SK-MEL-5 (cell line): ENCODE measurements around the gene FZR1. TPM values are rescaled to one million over a fixed set of nuclear protein-coding genes. Genes with fewer than 3 reads are reported as not detected.

Experiments
- DNase-seq: peaks from one replicate; pipeline ENCODE4 v3.0.0-alpha.2; 2016; ENCODE audit warnings: low read depth, low spot score
- in situ Hi-C: cut with HindIII; loops from 2 replicates; pipeline ENCODE4 v1.10.0; 2016; ENCODE audit warnings: low sequenced_read_pairs, high pct_unique_total_duplicates, low pct_unique_long_range_greater_than_20kb
- total RNA-seq: library from RNA; depleted of rRNA; stranded (reverse); fragments of >200 nt; shearing (Covaris generic); gene quantifications from 2 replicates; pipeline ENCODE4 v1.2.3, GENCODE V29; 2014

Gene FZR1
- total RNA-seq, 1 experiment from 2014 or later = 22.6 TPM

DNA sequence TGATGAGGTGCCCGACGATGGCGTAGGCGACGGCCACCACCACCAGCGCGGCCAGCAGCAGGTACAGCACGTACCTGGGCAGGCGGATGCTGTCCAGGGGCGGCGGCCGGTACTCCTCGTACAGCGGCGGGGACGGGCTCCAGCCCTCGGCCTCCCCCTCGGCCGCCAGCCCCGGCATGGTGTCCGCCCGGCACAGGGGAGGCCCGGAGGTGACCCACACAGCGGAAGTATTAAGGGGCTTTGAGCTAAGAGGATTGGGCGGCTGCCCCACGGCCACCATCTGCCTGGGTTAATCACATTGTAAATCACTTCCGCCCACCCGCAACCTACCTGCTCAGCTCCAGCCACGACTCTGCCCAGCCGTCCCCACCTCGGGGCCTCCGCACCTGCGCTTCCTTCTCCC lies 22.9 kb upstream of the FZR1 start, which contains the start of gene SMIM44:
SMIM44 (minus strand) TSS at position 216 of the 403 bp plus-strand sequence; CDS start at position 178, 38 bp downstream.
- DNase-seq = no peak
- in situ Hi-C loops = no loop called here

DNA sequence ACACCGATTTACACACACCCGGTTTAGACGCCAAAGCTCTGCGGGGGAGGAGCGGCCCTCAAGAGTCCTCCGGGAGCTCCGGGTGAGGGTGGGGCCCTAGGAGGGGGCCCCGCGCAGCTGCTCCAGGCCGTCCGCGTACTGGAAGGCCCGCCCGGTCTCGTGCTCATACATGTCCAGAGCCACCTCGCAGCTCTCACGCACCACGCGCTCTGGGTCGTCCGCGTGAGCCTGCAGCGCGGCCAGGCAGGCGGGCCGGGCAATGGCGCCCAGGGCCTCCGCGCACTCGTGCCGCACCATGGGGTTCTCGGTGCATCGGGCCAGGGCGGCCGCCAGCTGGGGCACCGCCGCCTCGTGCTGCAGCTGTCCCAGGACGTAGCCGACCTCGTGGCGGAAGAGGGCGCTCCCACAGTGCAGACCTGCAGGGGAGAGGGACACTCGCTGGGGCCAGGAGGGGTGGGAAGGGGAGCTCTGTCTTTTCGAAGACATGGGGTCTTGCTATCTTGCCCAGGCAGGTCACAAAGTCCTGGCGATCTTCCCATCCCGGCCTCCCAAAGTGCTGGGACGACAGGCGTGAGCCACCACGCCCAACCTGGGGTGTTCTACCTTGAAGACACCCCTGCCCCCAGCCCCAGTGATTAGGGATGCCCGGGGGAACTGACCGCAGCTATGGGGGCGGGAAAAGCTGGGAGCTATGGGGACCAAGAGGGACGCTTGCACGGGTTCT lies 14.6 kb upstream of the FZR1 start:
- in situ Hi-C loops = no loop called here

GRCh38 chr19:3492131-3492839 lies 13.8 kb upstream of the FZR1 start:
- in situ Hi-C loops = no loop called here
- DNase-seq = no peak

More for the DNA sequence above, 14.6 kb upstream of the FZR1 start:
- DNase-seq = no peak

- no peak for DNase-seq
- in situ Hi-C loops = no loop called here
Observed at GRCh38 chr19:3492919-3493318, 13.2 kb upstream of the FZR1 start.

GRCh38 chr19:3493651-3494050 lies 12.5 kb upstream of the FZR1 start:
- no peak for DNase-seq
- in situ Hi-C loops = no loop called here

DNA sequence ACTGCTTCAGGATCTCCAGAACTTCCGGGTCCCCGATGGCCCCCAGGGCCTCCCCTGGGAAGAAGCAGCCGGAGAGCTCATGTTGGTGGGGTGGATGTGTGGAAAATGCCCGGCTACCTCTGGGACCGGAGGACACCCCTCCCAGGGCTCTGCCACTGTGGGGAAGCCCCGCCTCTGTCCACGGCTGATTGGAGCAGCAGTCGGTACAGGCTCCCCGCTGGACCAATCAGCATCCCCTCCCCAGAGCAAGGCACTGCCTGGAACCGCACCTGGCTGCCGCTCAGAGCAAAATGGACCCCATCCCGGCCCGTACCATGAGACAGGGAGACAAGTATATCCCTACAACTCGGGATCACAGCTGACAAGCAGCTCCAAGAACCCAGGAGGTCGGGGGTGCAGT lies 12.1 kb upstream of the FZR1 start:
- in situ Hi-C loops = no loop called here
- DNase-seq = no peak

DNA sequence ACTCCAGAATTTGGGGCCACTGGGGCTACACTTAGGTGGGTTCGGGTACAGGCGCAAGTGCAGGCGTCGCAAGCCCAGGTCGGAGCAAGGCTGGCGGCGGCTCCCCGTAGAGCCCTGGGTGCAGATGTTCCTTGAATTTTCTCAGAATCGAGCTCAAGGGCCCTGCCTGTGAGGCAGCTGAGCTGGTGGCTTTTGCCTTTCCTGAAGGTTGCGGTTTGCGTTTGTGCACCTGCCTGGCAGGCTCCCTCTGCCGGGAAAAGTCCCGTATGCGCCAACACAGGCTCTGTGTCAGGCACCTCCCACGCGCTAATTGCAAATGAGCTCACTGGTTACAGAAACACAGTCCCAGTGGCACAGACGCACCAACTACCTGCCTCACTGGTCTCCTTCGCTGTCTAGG lies 11.6 kb upstream of the FZR1 start:
- in situ Hi-C loops = no loop called here
- no peak for DNase-seq

DNA sequence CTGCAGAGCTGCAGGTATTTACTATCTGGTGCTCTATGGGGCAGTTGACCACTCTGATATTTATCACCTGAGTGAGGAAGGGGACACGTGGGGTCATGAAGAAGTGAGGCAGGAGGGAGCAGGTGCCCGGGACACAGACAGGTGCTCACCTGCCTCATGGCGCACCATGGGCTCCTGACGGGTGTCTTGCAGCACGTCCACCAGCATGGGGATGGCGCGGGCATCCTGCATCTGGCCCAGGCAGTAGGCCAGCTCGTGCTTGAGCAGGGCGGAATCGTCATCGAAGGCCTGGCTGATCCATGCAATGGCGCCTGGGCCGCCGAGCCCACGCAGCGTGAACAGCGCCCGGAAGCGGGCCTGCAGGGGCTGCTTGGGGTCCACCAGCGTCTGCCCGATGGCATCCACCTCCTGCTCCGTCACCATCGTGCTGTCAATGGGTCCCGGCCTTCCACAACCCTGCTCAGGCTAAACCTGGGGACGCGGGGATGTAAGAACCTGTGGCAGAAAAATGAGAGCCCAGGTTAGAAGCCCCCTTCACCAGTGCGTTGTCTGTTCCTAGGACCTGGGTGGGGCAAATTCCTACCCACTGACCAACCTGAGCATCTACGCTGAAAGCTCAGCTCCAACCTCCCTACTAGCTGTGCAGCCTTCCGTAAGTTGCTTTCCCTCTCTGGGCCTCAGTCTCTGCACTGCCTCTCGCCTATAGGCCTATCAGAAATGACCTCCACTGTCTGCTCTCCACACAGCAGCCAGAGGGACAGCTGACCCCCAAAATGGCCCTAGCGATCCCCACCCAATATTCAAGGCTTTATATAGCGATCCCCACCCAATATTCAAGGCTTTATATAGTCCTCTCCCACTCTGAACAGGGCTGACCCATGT lies 9.5 kb upstream of the FZR1 start:
- no peak for DNase-seq
- in situ Hi-C loops = no loop called here

GRCh38 chr19:3497757-3498520 lies 8.2 kb upstream of the FZR1 start:
- in situ Hi-C loops = no loop called here

DNA sequence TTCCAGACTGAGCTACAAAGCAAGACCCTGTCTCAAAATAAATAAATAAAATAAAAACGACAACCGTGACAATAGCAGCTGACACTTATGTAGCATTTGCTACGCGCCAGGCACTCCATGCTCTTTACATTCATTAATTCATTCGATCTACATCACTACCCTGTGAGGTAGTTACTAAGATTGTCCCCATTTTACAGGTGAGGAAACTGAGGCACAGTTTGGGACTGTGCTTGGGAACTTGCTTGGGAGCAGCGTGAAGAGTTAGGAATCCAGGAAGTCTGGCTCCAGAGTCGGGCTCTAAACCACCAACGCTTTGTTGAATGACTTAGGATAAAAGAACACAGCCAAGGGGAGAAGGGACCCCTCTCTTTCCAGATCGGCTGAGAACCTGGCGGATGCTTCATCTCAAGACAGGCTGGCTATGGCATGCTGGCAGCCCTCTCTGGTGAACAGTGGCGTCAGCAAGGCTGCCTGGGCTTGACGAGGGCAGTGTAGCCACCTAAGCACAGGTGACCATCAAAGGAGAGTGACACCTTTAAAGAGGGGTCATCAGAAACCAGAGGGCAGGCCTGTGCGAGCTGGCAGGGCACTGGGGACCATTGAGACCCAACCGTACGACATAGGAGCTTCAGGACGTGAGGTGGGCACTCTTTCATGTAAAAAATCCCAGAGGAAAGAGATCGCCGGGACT lies 6.2 kb upstream of the FZR1 start:
- no peak for DNase-seq
- in situ Hi-C loops = no loop called here

More at GRCh38 chr19:3497757-3498520, 8.2 kb upstream of the FZR1 start:
- no peak for DNase-seq

- peak; percentile 96 for DNase-seq
- in situ Hi-C loops = no loop called here
Observed at GRCh38 chr19:3500429-3501101, 5.5 kb upstream of the FZR1 start, which contains the start of gene DOHH. TSS of gene DOHH (minus strand) at chr19:3500674. CDS start at chr19:3496814, 3,860 bp downstream.

DNA sequence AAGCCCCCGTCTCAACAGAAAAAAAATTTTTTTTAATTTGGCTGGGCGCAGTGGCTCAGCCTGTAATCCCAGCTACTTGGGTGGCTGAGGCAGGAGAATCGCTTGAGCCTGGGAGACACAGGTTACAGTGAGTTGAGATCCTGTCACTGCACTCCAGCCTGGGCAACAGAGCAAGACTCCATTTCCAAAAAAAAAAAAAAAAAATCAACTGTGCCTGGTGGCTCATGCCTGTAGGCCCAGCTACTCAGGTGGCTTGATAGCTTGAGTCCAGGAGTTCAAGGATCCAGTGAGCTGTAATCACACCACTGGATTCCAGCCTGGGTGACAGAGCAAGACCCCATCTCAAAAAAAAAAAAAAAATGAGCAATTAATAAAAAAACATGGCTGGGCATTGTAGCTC lies 4.3 kb upstream of the FZR1 start:
- in situ Hi-C loops = no loop called here
- DNase-seq = no peak

DNA sequence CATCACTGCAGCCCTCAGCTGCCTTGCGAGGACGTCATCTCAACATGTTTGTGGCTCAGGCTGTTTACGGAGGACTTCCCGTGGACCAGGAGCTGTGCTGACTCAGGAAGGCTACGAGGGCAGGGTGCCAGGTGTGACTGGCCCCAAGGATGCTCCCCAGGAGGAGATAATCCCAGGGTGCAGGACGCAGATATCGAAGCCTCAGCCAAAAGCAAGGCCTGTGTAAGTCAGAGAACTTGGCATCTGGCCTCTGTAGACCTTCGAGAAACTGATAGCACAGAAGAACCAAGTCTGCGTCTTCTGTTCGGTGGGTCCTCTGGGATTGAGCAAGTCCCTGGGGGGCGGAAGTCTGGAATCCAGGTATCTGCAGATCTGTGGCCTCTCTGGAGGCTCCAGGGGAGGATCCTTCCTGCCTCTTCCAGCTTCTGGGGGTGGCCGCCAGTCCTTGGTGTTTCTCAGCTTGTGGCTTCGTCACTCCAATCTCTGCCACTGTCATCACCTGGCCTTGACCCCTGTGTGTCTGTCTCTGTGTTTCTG lies 3.0 kb upstream of the FZR1 start:
- no peak for DNase-seq
- in situ Hi-C loops = no loop called here

- DNase-seq = no peak
- in situ Hi-C loops = no loop called here
Observed at GRCh38 chr19:3504735-3505134, 1.4 kb upstream of the FZR1 start.

DNA sequence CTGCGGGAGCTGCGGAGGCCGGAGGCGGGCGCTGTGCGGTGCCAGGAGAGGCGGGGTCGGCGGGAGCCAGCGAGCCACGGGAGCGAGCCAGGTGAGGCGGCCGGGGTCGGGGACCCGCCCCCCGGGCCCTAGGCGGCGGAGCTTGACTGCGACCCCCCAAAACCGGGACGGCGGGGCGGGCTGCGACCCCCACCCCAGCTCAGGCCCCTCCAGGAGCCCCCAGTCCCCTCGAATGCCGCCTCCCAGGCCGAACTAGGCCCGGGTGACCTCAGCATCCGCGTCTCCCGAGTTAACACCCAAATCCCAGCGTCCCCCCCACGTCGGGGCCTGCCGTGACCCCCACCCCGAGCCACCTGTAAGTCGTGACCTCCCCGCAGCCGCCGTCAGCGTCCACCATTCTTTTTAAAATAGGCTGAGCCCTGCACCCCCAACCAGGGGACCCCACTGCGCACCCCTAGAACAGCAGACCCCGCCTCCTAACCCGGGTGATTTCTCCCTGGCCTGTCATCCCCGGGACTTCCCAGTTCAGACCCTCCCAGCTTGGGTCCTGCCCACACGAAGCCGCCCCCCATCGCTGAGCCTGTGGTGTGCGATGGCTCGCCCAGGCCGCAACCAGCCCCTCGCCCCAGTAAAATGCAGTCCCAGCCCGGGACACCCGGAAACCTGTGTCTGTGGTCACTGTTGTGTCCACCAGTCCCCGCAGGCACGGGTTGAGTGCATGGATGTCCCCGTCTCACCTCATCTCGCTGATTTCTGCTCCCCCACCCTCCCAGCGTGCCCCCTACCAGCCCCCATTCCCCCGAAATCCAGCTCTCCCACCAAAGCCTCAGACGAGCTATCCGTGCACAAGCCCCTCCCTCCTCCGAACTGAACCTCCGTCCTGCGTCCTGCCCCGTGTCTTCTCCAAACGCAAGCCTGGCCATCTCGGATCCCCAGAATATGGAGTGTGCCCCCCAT lies 551 bp downstream of the FZR1 start:
- no peak for DNase-seq
- in situ Hi-C loops = no loop called here
